Fibroblast of skin of scalp (primary cell): Measurements from ENCODE around the gene IVD. TPM values are rescaled to one million over a fixed set of nuclear protein-coding genes. Genes with fewer than 3 reads are reported as not detected.

ENCODE experiments used
- DNase-seq: peaks from one replicate; pipeline ENCODE4 v3.0.0-alpha.2; 2013
- polyA plus RNA-seq, 2 experiments: library from polyadenylated mRNA; unstranded; fragments of 120-200 nt; gene quantifications; one replicate each; pipeline ENCODE4 v1.2.1, GENCODE V29; 2013; ENCODE audit not compliant: insufficient read length in 2 of 2

IVD gene
- polyA plus RNA-seq (2013, experiment 1 of 2; ENCODE audit: insufficient read length) = 37.9 TPM
- polyA plus RNA-seq (2013, experiment 2 of 2; ENCODE audit: insufficient read length) = 37.0 TPM

DNA sequence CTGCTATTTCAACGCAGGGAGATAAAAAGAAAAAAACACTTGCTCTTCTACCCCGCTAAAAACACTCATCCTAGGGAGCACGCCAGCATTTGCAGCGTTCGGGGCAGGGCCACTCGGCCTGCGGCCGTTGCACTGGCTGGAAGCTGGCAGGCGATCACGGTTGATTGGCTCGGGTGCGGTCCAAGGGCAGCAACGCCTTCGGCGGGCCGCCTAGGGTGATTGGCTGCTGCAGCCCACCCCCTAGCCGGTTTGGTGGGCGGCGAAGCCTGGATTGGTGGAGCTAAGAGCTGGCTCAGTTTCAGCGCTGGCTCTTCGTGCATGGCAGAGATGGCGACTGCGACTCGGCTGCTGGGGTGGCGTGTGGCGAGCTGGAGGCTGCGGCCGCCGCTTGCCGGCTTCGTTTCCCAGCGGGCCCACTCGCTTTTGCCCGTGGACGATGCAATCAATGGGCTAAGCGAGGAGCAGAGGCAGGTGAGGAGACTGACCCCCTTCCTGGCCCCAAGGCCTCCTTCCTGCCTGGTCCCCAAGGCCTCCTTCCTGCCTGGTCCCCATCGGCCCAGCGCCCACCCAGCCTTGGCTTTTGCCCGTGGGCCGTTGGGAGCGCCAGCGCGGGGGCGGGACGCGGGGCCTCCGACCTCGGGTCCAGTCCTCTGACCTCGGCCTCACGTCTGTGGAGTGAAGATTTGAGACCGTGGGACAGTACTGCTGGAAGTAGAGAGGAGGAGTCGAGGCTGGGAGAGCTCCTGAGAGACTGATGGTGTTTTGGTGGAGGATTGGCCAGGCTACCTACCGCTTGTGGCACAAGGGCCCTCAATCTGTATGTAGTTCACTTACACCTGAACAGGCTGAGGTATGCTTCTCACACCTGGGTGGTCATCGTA is at the start of gene IVD:
IVD (plus strand) TSS at position 295 of the 881 bp plus-strand sequence; CDS start at position 328, 33 bp downstream.
- peak; percentile 96 for DNase-seq

DNA sequence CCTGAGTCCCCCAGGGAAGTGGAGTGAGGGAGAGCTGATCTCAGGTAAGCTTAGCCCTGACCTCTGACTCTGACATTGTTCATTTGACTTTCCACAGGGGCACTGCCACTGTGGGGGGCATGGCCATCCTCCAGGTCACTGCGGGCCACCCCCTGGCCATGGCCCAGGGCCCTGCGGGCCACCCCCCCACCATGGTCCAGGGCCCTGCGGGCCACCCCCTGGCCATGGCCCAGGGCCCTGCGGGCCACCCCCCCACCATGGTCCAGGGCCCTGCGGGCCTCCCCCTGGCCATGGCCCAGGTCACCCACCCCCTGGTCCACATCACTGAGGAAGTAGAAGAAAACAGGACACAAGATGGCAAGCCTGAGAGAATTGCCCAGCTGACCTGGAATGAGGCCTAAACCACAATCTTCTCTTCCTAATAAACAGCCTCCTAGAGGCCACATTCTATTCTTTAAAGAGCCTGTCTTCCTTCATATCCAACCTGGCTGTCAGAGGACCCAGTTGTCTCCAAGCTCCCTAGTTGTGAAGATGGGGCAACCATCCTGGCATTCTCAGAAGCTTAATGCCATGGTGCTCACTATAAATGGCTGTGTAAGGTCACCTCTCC is 49.5 kb upstream of the IVD start:
- no peak for DNase-seq

- no peak for DNase-seq
Observed at GRCh38 chr15:40357246-40357645, 48.3 kb upstream of the IVD start.

DNA sequence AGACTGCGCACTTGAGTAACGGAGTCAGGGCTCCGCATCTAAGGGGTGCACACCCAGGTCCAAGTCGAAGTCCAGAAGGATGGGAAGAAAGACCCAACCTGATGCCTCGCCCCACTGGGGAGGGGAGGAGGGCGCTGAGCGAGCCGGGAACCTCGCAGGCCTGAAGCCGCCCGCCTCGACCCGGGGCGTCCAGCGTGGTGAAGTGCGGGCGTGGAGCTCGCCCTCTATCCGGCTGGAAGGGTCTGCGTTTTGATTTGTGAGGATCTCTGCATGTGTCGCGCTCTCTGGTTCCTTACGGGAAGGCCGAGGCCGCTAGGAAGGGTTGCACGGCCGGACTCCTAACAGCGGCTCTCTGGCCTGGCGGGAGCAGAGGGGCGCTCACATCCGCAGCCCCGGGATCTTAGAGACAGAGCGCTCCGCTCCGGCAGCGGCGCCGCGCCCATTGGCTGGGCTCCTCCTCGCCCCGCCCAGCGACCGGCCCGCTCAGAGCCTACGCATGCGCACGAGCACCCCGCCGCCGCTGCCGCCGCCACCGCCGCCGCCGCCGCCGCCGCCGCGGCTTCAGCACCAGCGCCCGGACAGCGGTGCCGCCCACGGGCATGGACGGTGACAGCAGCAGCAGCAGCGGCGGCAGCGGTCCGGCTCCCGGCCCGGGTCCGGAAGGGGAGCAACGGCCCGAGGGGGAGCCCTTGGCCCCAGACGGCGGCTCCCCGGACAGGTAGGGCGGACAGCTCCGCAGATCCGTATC is 47.7 kb upstream of the IVD start, which contains the start of gene DISP2:
DISP2 (plus strand) TSS at position 497 of the 748 bp plus-strand sequence; CDS start at position 600, 103 bp downstream.
- DNase-seq = peak; percentile 79

- DNase-seq = no peak
Observed at GRCh38 chr15:40358471-40359353, 46.9 kb upstream of the IVD start.

DNA sequence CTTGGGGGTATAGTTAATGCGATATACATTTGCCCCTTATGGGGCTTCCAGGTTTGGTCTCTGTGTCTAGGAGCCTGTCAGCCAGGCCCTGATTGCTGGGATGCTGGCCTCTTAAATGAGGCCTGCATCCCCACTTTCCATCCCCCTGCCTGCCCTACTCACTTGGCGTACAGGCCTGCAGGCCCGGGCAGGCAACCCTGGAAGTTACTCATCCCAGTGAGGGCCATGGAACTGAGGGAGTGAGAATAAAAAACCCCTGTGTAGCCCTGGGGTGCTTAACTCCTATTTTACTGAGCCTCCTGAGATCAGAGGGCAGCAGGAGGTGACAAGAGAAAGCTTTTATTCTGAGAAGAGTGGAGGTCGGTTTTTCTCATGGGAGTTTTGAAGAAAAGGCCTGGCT is 45.6 kb upstream of the IVD start:
- no peak for DNase-seq

GRCh38 chr15:40361640-40362039 is 44.0 kb upstream of the IVD start:
- no peak for DNase-seq

- no peak for DNase-seq
Observed at GRCh38 chr15:40363611-40364010, 42.0 kb upstream of the IVD start.

GRCh38 chr15:40364251-40364650 is 41.3 kb upstream of the IVD start:
- DNase-seq = no peak

DNA sequence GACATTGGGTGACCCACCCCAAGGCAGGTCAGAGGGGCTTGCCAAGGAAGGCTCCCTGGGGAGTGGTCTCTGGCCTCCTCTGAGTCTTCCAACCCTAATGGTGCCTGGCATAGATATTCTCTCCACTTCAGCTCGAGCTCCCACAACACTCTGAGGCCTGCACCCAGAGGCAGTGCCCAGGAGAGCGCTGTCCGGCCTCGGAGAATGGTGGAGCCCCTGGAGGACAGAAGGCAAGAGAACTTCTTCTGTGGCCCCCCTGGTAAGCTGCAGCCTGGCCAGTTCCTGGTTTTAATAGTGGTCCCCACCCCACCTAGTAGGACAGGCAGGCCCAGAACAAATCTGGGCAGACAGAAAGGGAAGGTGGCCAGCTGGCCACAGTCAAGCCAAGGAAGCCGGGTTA is 40.6 kb upstream of the IVD start:
- DNase-seq = no peak

DNA sequence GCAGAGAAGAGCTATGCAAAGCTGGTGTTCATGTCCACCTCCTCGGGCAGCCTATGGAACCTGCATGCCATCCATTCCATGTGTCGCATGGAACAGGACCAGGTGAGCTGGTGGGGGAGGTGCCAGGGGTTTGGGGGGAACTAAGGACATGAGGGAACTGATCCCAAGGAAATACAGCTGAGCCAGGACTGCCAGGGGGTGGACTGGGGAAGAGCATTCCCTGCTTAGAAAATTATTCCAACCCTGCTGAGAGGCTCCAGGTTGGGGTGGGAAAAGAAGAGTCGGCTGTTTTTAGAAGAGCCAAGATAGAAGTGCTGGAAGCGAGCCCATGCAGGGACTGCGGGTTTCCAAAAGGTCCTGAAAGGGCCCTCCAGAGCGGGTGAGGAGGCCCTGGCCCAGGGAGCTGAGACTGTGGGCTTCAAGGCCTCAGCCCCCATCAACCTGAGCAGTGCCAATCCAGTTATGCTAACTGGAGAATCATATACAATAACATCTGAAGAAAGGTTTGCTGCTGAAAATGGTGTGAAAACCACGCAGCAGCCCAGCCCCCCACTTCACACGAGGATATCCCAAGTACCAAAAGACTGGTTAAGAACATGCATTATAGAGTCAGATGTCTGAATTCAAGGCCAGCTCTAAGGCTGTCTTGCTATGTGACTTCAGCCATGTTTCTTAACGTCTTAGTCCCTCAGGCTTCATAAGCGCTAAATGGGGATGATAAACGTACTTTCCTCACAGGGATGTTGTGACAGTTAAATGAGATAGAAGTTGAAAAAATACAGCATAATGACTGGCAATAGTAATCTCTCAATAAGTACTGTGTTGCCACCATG is 39.8 kb upstream of the IVD start:
- DNase-seq = no peak

DNA sequence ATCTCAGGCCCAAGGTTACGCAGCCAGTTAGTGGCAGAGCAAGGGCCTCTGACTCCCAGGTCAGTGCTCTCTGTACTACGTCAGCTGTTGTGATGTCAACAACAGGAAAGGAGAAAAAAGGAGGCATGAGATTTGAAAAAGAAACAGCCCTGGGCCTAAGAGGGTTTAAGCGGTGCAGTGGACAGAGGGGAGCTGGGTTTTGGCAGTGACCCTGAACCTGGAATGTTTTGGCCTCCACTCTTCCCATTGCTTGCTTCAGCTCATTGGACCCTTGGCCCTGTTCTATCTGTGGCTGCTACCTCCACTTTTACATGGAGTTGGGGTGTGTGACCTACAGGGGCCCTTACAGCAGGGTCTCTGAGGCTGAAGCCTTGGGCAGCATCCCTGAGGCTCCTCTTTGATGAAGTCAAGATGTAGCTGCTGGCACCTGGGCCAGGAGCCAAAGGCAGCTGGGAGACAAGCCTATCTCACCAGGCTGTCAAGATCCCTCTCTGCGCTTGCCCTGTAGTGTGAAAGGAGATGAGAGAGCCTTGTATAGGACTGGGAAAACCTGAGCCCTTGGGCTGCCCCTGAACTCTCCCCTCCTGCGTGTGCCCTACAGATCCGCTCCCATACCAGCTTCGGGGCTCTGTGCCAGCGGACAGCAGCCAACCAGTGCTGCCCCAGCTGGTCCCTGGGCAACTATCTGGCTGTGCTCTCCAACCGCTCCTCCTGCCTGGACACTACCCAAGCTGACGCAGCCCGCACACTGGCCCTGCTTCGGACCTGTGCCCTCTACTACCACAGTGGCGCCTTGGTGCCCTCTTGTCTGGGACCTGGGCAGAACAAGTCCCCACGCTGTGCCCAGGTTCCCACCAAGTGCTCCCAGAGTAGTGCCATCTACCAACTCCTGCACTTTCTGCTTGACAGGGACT is 38.9 kb upstream of the IVD start:
- DNase-seq = no peak

DNA sequence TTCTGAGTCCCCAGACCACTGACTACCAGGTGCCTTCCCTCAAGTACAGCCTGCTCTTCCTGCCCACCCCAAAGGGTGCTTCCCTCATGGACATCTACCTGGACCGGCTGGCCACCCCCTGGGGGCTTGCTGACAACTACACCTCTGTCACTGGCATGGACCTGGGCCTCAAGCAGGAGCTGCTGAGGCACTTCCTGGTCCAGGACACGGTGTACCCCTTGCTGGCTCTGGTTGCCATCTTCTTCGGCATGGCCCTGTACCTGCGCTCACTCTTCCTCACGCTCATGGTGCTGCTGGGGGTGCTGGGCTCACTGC is 38.3 kb upstream of the IVD start:
- no peak for DNase-seq

- DNase-seq = peak; percentile 88
Observed at GRCh38 chr15:40367686-40368611, 37.6 kb upstream of the IVD start.

DNA sequence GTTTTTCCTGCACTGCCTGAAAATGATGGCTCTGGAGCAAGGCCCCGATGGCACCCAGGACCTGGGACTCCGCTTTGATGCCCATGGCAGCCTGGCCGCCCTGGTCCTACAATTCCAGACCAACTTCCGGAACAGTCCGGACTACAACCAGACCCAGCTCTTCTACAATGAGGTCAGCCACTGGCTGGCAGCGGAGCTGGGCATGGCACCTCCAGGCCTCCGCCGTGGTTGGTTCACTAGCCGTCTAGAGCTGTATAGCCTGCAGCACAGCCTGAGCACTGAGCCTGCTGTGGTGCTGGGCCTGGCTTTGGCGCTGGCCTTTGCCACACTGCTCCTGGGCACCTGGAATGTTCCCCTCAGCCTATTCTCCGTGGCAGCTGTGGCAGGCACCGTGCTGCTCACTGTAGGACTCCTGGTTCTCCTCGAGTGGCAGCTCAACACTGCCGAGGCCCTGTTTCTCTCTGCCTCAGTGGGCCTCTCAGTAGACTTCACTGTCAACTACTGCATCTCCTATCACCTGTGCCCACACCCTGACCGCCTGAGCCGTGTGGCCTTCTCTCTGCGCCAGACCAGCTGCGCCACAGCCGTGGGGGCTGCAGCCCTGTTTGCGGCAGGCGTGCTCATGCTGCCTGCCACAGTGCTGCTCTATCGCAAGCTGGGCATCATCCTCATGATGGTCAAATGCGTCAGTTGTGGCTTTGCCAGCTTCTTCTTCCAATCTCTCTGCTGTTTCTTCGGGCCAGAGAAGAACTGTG is 36.7 kb upstream of the IVD start:
- DNase-seq = no peak

DNA sequence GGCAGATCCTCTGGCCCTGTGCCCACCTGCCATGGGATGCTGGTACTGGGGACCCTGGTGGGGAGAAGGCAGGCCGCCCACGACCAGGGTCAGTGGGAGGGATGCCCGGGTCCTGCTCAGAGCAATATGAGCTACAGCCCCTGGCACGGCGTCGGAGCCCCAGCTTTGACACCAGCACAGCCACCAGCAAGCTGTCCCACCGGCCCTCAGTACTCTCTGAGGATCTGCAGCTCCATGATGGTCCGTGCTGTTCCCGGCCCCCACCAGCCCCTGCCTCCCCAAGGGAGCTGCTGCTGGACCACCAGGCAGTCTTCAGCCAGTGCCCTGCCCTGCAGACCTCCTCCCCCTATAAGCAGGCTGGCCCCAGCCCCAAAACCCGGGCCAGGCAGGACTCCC is 36.1 kb upstream of the IVD start:
- DNase-seq = no peak

DNA sequence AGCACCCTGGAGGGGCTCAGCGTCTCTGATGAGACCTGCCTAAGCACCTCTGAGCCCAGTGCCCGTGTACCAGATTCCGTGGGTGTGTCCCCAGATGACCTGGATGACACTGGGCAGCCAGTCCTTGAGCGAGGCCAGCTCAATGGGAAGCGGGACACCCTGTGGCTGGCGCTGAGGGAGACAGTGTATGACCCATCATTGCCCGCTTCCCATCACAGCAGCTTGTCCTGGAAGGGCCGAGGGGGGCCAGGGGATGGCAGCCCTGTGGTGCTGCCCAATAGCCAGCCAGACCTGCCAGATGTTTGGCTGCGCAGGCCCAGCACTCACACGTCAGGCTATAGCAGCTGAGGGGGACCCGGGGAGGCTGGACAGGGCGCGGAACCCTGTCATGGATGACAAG is 35.6 kb upstream of the IVD start:
- DNase-seq = no peak

DNA sequence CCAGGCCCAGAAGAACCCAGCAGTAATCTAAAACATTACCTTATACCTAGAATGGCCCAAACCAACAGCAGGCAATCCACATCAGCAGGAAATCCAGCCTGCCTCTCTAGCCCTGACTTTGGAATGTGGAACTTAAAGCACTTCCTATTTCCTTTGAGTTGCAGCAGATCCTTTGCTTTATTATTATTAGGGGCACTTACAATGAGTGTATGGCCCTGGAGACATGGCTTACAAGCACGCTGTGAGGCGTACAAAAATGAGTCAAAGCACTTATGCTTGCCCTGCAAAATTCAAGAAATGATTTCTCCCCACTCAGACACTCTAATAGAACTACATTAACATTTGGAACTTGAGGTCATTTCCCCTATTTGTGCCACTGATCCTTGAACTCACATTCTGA is 32.6 kb upstream of the IVD start:
- peak; percentile 48 for DNase-seq
